Measurements from ENCODE around the gene KCNMA1.

The KCNMA1 gene

GRCh38 chr10:76977046-76977445, 660.6 kb downstream of the KCNMA1 start:
- no peak overlapping the region for H3K4me3 ChIP-seq (ENCODE audit: low read length)
- no peak for DNase-seq (ENCODE audit: low read depth)
- no peak for TF ChIP-seq CTCF (conservative IDR thresholded peaks at IDR 0.05; ENCODE audit: low read depth, low read length)

GRCh38 chr10:76976142-76976541, 661.5 kb downstream of the KCNMA1 start:
- H3K4me3 ChIP-seq (ENCODE audit: low read length): no peak overlapping the region
- TF ChIP-seq CTCF (conservative IDR thresholded peaks at IDR 0.05; ENCODE audit: low read depth, low read length): no peak
- DNase-seq (ENCODE audit: low read depth): no peak

- TF ChIP-seq CTCF (conservative IDR thresholded peaks at IDR 0.05; ENCODE audit: low read depth, low read length): no peak
- H3K4me3 ChIP-seq (ENCODE audit: low read length): no peak overlapping the region
- no peak for DNase-seq (ENCODE audit: low read depth)
These were observed 662.5 kb downstream of the KCNMA1 start for GRCh38 chr10:76975126-76975525.

GRCh38 chr10:76974017-76974691, 663.5 kb downstream of the KCNMA1 start:
- no peak overlapping the region for H3K4me3 ChIP-seq (ENCODE audit: low read length)
- no peak for DNase-seq (ENCODE audit: low read depth)
- TF ChIP-seq CTCF (conservative IDR thresholded peaks at IDR 0.05; ENCODE audit: low read depth, low read length): no peak

- no peak overlapping the region for H3K4me3 ChIP-seq (ENCODE audit: low read length)
- no peak for TF ChIP-seq CTCF (conservative IDR thresholded peaks at IDR 0.05; ENCODE audit: low read depth, low read length)
- DNase-seq (ENCODE audit: low read depth): no peak
These were observed 664.3 kb downstream of the KCNMA1 start for GRCh38 chr10:76973091-76974016.

GRCh38 chr10:76972541-76972940, 665.1 kb downstream of the KCNMA1 start:
- no peak for TF ChIP-seq CTCF (conservative IDR thresholded peaks at IDR 0.05; ENCODE audit: low read depth, low read length)
- H3K4me3 ChIP-seq (ENCODE audit: low read length): no peak overlapping the region
- DNase-seq (ENCODE audit: low read depth): no peak

All from retinal pigment epithelial cell (primary cell).